SU-DHL-6 (cell line): ENCODE measurements around the gene ARHGAP26.

Experiments used
- H2AFZ ChIP-seq: fragments of 200-600 bp; sonication (generic); 2 replicates; pipeline ENCODE4 v1.6.1; 2014; ENCODE audit warnings: low read depth, mild to moderate bottlenecking, moderate library complexity, mixed read lengths, antibody characterized with exemption, low read length; ENCODE audit not compliant: severe bottlenecking
- H3F3A ChIP-seq: fragments of 200-600 bp; shearing (Covaris generic); 2 replicates; pipeline ENCODE4 v1.6.0; 2016; ENCODE audit warnings: antibody characterized with exemption, mild to moderate bottlenecking; ENCODE audit not compliant: insufficient read depth
- H3K27ac ChIP-seq: fragments of 200-600 bp; sonication (generic); 2 replicates; pipeline ENCODE4 v1.5.1; 2016; ENCODE audit warnings: low read depth, mild to moderate bottlenecking, low read length, moderate library complexity, mixed read lengths
- H3K27me3 ChIP-seq: fragments of 200-600 bp; sonication (generic), shearing (Covaris generic); 2 replicates; pipeline ENCODE4 v1.6.0; 2014; ENCODE audit warnings: mild to moderate bottlenecking, low read length
- H3K36me3 ChIP-seq: fragments of 200-600 bp; sonication (generic); 2 replicates; pipeline ENCODE4 v1.6.1; 2014; ENCODE audit warnings: mild to moderate bottlenecking, low read length, mixed read lengths
- H3K4me2 ChIP-seq: fragments of 300-600, 200-600 bp; shearing (Covaris generic), sonication (generic); 2 replicates; pipeline ENCODE4 v1.6.0; 2014; ENCODE audit warnings: low read length, low read depth, mild to moderate bottlenecking; ENCODE audit not compliant: poor library complexity, severe bottlenecking
- H3K4me3 ChIP-seq: fragments of 200-600 bp; sonication (generic); 2 replicates; pipeline ENCODE4 v1.5.1; 2014; ENCODE audit warnings: antibody characterized with exemption, low read length, mild to moderate bottlenecking, mixed read lengths; ENCODE audit not compliant: insufficient read depth, poor library complexity, severe bottlenecking
- H3K79me2 ChIP-seq: fragments of 200-600 bp; sonication (generic); 2 replicates; pipeline ENCODE4 v1.6.1; 2014; ENCODE audit warnings: mild to moderate bottlenecking, low read length, moderate library complexity; ENCODE audit not compliant: insufficient read depth
- H3K9ac ChIP-seq: fragments of 200-600 bp; sonication (generic); 2 replicates; pipeline ENCODE4 v1.7.0; 2014; ENCODE audit warnings: mild to moderate bottlenecking, low read length
- H3K9me2 ChIP-seq: fragments of 200-600 bp; sonication (generic); replicated peaks from 2 replicates; pipeline ENCODE4 v1.6.1; 2014; ENCODE audit warnings: low read length; ENCODE audit not compliant: insufficient read depth
- H3K9me3 ChIP-seq: fragments of 200-600 bp; sonication (generic); 2 replicates; pipeline ENCODE4 v1.6.1; 2014; ENCODE audit warnings: low read length, mixed read lengths; ENCODE audit not compliant: insufficient read depth
- H4K20me1 ChIP-seq: fragments of 200-600 bp; sonication (generic); 2 replicates; pipeline ENCODE4 v1.6.1; 2014; ENCODE audit warnings: low read depth, mild to moderate bottlenecking, antibody characterized with exemption, low read length, moderate library complexity, mixed read lengths
- EZH2phosphoT487 ChIP-seq: fragments of 200-600 bp; sonication (generic), shearing (Covaris generic); conservative IDR thresholded peaks from 2 replicates; pipeline ENCODE4 v1.6.1; 2018; ENCODE audit warnings: mild to moderate bottlenecking, antibody characterized with exemption, low read length, moderate library complexity, mixed read lengths
- TF ChIP-seq, protein P1 (sequence below): fragments of 200-600 bp; sonication (generic); IDR thresholded peaks from one replicate; pipeline ENCODE4 v1.5.1; 2017; ENCODE audit warnings: antibody characterized with exemption, mild to moderate bottlenecking, low read length, moderate library complexity; ENCODE audit not compliant: insufficient read depth, poor library complexity, severe bottlenecking

ARHGAP26 gene

DNA sequence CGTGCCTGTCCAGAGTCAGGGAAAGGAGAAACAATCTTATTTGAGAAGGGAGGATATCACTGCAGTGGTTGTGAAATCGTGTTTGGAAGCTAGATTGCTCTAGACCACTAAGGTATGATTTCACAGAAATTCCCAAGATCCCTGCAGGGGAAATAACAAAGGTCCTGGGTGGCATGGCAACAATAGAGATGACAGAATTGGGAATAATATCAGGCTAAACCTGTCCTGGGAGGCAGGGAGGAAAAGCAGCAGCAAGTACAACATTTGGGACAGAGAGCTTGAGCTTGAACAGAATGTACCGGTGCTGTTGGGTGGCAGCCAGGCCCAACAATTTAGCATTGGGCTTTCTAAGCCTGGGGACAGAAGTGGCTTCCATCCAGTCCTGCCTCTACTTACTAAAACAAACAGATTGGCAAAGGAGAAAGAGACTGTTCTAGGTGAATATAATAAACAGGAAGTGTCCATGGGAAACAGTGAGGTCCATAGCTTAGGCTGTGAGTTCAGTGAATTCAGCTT is 17.0 kb upstream of the ARHGAP26 start:
- no peak overlapping the region for H3K4me3 ChIP-seq
- H3K9me3 ChIP-seq = no peaks in the 10 kb centered on the region
- no peak overlapping the region for H3K27ac ChIP-seq
- H3F3A ChIP-seq = no peaks in the 10 kb centered on the region
- H3K9me2 ChIP-seq = no peaks in the 10 kb centered on the region
- TF ChIP-seq, protein P1, sequence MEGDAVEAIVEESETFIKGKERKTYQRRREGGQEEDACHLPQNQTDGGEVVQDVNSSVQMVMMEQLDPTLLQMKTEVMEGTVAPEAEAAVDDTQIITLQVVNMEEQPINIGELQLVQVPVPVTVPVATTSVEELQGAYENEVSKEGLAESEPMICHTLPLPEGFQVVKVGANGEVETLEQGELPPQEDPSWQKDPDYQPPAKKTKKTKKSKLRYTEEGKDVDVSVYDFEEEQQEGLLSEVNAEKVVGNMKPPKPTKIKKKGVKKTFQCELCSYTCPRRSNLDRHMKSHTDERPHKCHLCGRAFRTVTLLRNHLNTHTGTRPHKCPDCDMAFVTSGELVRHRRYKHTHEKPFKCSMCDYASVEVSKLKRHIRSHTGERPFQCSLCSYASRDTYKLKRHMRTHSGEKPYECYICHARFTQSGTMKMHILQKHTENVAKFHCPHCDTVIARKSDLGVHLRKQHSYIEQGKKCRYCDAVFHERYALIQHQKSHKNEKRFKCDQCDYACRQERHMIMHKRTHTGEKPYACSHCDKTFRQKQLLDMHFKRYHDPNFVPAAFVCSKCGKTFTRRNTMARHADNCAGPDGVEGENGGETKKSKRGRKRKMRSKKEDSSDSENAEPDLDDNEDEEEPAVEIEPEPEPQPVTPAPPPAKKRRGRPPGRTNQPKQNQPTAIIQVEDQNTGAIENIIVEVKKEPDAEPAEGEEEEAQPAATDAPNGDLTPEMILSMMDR = no peak
- no peak for TF ChIP-seq EZH2phosphoT487
- no peaks in the 10 kb centered on the region for H3K79me2 ChIP-seq
- H2AFZ ChIP-seq = no peak overlapping the region
- no peaks in the 10 kb centered on the region for H3K27me3 ChIP-seq
- H3K36me3 ChIP-seq = no peaks in the 10 kb centered on the region
- no peak overlapping the region for H3K9ac ChIP-seq
- no peak overlapping the region for H3K4me2 ChIP-seq
- no peaks in the 10 kb centered on the region for H4K20me1 ChIP-seq

DNA sequence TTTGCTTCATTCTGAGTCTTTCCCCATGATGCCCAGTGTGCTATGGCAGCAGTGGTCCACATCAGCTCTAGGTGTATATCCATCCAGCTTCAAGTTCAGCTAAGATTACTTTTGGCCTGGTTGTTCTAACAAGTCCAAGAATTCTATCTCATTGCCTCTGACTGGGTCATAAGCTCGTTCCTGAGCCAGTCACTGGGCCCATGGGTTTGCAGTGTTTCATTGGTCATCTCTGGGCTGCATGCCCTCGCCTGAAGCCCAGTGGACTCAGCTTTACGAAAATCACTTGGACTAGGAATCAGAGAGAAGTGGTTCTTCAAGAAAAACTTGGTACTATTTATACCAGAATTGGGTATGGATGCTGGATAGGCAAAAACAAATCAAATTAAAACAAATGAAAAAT is 16.1 kb upstream of the ARHGAP26 start:
- Histone ChIP-seq H4K20me1 (no peaks in the 10 kb centered on the region), H3K9ac (no peak overlapping the region), H3K36me3 (no peaks in the 10 kb centered on the region), H3K27me3 (no peaks in the 10 kb centered on the region), H3F3A (no peaks in the 10 kb centered on the region), H3K9me2 (no peaks in the 10 kb centered on the region), H3K4me3 (no peak overlapping the region), H3K27ac (no peak overlapping the region), H3K9me3 (no peaks in the 10 kb centered on the region), H3K79me2 (no peaks in the 10 kb centered on the region), H3K4me2 (no peak overlapping the region), H2AFZ (no peak overlapping the region)
- TF ChIP-seq, protein P1 = no peak
- TF ChIP-seq EZH2phosphoT487 = no peak

DNA sequence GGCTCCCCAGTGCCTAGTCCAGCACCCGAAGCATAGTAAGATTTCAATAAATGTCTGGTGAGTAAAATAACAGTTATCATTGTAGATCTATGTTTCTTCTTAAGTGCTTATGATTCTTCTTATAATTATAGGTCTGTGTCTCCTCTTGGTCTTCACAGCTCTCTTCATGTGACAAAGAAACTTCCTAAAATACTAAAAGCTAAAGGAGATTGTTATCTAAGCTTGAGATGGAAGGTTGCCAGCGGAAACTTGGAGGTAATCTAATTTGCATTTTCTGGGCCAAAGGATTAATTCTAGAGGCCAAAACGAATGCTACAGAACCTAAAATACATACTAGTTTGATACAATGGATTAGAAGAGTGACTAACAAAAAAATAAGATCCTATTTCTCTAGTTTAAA is 13.6 kb upstream of the ARHGAP26 start:
- Histone ChIP-seq H3K9me3 (no peaks in the 10 kb centered on the region), H3K36me3 (no peaks in the 10 kb centered on the region), H3K4me3 (no peak overlapping the region), H3K9ac (no peak overlapping the region), H3F3A (no peaks in the 10 kb centered on the region), H4K20me1 (no peaks in the 10 kb centered on the region), H2AFZ (no peak overlapping the region), H3K27me3 (no peaks in the 10 kb centered on the region), H3K79me2 (no peaks in the 10 kb centered on the region), H3K27ac (no peak overlapping the region), H3K4me2 (no peak overlapping the region), H3K9me2 (no peaks in the 10 kb centered on the region)
- TF ChIP-seq EZH2phosphoT487 = no peak

DNA sequence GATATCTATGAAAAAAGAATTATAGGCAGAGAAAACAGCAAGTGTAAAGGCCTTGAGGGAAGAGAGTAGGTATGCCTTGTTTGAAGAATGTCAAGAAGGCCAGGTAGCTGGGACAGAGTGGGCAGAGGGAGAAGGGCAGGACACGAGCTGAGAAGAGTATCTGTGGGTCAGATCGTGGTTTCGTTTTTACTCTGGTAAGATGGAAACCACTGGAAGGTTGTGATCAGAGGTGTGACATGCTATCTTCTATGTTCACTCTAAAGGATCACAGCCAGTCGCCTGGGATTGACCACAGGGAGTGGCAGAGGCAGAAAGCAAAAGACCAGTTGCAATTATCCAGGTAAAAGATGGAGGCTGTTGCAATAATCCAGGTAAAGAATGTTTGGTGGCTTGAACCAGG is 12.6 kb upstream of the ARHGAP26 start:
- Histone ChIP-seq H3K9me3 (no peaks in the 10 kb centered on the region), H3F3A (no peaks in the 10 kb centered on the region), H3K27ac (no peak overlapping the region), H3K27me3 (no peaks in the 10 kb centered on the region), H3K9me2 (no peaks in the 10 kb centered on the region), H3K9ac (no peak overlapping the region), H3K36me3 (no peaks in the 10 kb centered on the region), H3K4me2 (no peak overlapping the region), H3K79me2 (no peaks in the 10 kb centered on the region), H3K4me3 (no peak overlapping the region), H2AFZ (no peak overlapping the region), H4K20me1 (no peaks in the 10 kb centered on the region)
- TF ChIP-seq, protein P1 = no peak
- no peak for TF ChIP-seq EZH2phosphoT487
